GM21576 (cell line): ENCODE measurements around the gene SLC25A33.
"Not testable (repeated sequence)": the region's sequence is repeated elsewhere in the genome, so short reads cannot be mapped to it uniquely, and the experiment has no call there.

Source experiments
- ATAC-seq: cut with Tn5 transposase; IDR thresholded peaks from one replicate; pipeline ENCODE4 v1.9.1; 2021; ENCODE audit warnings: mild to moderate bottlenecking, moderate library complexity; ENCODE audit not compliant: unreplicated experiment

SLC25A33 gene

DNA sequence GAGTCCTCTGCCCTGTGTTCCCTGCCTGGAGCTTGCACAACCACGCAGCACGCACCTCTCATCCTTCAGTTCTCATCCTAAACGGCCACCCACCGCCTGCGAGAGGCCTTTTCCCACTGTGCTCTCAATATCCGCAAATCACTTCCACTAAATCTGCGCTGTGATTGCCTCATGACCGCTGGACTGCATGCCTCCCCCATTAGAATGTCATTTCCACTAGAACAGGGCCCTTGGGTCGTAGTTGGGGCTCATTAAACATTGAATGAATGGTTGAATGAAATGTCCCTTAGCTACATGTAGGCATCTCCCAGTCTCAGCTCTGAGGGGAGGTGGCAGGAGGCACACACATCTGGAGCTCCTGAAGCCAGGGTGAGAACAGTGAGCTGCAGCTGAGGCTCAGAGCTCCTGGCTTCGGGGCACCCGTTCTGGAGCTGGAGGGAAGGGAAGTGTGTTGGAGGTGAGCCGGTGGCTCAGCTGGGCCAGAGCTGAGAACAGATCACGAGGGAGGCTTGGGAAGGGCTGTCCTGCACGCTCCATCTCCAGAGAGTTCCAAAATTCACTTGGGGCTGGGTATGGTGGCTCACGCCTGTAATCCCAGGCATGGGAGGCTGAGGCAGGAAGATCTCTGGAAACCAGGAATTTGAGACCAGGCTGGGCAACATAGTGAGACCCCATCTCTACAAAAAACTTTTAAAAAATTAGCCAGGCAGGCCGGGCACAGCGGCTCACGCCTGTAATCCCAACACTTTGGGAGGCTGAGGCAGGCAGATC lies 79.8 kb downstream of the SLC25A33 start:
- ATAC-seq = no peak

DNA sequence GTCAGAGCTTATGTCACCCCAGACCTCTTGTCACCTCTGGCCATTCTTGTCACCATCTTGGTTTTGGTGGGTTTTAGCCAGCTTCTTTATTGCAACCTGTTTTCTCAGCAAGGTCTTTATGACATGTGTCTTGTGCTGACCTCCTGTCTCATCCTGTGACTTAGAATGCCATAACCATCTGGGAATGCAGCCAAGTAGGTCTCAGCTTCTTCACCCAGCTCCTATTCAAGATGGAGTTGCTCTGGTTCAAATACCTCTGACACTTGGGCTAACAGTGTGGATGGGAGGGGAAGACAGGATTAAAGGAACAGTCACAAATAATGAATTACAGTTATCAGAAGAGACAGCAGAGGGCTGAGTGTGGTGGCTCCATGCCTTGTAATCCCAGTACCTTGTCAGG lies 81.8 kb downstream of the SLC25A33 start:
- ATAC-seq = no peak

DNA sequence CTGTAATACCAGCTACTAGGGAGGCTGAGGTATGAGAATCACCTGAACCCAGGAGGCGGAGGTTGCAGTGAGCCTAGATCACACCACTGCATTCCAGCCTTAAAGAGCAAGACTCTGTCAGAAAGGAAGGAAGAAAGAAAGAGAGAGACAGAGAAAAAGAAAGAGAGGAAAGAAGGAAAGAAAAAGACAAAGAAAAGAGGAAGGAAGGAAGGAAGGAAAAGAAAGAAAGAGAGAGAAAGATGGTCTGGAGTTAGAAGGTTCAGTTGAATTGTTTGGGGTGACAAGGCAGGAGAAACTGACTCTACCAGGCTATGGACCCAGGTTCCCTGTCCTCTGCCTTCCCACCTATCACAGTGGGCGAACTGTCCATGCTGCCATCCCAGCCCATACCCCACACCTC lies 84.8 kb downstream of the SLC25A33 start:
- ATAC-seq = no peak

DNA sequence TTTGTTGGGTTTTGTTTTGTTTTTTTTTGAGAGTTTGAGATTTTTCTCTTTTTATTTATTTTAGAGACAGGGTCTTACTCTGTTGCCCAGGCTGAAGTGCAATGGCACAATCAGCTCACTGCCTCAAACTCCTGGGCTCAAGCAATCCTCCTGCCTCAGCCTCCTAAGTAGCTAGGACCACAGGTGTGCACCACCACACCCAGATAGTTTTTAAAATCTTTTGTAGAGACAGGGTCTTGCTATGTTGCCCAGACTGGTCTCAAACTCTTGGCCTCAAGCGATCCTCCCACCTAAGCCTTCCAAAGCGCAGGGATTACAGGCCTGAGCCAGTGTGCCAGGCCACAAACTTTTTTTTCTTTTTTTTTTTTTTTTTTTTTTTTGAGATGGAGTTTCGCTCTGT lies 85.8 kb downstream of the SLC25A33 start:
- ATAC-seq = not testable (repeated sequence)

DNA sequence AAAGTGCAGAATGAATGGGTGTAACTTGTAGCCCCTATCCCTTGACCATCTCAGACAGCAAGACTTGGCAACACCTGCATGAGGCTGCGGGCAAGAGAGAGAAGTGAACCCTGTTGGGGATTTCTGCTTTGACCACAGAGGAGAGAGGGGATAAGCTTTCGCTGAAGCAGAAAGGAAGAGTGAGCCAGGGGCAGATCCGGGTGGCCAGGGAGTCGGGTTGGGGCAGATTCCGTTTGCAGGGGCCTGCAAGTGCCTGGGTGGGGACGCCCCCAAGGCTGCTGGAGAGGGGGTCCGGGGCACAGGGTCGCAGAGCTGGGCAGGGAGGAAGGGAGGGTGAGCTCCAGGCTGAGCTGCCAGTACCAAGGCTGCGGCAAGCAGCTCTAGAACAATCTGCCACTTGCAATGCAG lies 86.9 kb downstream of the SLC25A33 start:
- ATAC-seq = peak; percentile 46

DNA sequence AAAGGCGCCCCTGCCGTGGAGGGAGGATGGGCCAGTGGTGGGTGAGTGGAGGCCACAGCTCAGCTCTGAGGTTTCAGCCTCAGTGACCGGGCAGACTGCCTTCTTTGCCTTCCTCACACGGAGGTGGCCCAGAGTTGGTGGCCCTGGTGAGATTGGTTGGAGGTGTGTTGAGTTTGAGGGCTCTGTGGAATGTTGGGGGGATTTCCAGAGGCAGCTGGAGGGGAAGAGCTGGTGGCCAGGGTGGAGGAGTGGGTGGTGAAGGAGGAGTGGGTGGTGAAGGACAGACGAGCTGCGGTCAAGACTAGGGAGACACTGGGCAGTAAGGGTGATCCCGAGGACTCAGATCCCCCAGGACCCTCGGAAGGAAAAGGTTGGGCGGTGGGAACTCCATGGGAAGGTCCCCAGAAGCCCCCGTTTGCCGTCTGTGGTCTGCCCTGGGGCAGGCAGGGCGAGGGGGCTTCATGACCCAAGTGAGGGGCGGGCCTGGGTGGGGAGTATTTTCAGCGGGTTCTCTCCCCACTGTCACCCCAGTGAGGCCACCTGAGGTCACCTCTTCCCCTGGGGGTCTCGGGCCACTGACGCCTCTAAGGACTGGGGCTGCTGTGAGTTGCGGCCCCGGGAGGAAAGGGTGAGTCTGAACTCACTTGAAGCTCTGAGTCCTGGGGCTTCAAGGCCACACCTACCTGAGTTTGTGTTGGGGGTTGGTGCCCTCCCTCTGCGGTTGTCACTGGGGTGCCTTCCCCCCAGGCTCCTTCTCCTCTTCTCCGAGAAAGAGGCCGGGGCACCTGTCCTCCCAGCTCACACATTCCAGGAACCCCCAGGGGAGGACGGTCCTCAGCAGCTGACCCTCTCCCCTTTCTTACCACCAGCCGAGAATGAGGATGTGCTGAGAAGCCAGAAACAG lies 89.5 kb downstream of the SLC25A33 start:
- ATAC-seq = no peak

DNA sequence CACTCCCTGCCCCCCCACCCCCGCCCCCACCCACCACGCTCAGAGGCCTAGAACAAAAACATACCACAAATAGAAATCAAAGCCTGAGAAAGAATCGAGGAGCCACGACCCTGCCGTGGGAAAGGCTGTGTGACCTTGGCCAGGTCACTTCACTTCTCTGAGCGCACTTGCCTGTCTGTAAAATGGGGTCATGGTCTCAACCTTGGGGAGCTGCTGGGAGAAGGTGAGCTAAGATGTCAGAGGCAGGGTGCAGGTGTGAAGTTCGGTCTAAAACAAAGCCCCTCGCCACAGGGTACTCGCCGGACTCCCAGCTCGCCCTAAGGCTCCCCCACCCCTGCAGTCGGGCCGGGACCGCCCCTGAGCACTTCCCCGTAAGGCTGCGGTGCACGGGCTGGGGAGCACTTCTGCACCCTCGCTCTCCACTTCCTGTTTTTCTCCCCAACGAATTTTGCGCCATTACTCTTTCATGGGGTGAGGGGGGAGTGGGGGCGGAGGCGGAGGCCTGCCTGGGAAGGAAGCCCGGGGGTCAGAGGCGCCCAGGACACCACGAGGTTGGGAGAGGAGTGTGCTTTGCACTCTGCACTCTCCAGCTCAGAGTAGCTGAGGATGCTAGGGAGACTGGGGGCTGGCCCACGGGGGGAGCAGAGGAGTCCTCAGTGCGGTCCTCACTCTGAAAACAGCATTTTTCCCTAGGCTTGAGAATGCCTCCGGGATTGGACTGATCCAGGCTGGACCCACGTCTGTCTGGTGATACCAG lies 90.4 kb downstream of the SLC25A33 start:
- ATAC-seq = no peak

DNA sequence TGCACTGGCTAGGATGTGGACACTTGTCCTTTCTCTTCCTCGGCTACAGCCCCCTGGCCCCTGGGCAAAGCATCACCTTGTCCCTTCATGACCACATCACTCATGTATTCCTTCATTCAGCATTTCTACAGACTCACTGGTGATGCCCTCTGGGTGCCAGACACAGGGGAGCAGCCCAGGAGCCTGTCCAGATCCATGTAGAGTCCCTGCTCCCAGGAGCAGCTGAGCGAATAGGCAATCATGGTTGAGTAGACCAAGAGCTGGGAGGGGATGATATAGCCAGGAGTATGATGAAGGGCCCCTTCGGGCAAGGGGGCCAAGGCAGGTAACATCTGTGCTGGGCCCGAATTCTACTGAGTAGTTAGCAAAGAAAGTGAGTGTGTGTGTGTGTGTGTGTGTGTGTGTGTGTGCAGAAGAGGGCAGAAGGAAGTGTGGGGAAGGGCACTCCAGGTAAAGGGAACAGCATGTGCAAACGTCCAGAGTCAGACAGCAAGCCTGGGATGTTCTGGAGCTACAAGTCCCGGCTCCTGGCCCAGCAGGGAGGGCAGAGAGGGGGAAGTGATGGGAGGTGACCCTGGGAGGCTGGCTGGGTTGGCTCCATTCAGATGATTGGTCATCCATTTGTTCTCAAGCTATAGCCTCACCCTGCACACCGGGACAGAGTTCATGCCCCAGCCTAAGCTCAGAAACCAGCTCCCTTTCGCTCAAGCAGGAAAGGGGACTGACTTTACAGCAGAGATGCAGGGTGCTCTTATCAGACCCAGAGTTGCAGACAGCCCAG lies 91.3 kb downstream of the SLC25A33 start:
- ATAC-seq = no peak

DNA sequence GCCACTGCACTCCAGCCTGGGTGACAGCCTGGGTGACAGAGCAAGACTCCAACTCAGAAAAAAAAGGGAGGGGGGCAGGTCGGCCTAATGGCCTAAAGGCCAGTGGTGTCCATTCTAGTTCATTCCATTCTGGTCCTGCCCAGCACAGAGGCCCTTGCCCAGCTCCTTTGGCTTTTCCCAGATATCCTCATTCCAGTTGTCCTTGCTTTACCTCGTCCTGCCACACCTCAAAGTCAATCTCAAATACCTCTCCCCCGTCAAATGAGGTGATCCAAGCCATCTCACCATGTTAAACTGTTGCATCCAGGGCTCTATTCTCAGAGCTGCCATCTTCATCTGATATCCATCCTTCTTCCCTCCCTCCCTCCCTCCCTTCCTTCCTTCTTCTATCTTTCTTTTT lies 92.3 kb downstream of the SLC25A33 start:
- no peak for ATAC-seq

DNA sequence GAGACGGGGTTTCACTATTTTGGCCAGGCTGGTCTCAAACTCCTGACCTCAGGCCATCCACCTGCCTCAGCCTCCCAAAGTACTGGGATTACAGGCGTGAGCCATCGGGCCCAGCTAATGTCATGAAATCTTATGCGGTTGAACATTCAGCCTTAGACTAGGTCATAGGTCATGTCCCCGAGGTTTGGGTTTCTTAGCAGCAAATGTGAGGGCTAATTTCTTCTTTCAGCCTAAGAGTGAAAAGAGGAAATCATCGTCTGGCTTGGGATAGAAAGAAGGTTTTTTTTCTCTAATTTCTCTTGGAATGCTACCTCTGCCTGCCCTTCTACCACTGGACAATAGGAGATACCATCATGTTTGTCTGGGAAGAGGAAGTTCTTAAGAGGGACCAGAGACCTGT lies 94.2 kb downstream of the SLC25A33 start:
- no peak for ATAC-seq

DNA sequence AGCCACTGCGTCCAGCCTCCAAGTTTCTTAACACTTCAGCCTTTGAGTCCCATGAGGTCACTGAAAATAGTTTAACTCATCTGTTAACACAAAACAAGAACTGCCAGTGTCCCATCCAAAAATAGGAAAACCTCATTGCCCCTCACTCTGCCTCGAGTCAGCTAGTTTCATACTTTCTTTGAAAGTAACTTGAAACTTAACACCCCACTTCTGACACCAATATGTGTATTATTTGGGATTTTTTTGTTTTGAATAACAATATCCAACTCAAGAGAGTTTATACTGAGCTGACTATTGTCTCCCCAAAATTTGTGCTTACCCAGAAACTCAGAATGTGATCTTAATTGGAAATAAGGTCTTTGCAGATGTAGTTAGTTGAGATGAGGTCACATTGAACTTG lies 95.3 kb downstream of the SLC25A33 start:
- ATAC-seq = no peak
